Anterior cingulate cortex (tissue), 58 donors: ENCODE data around the gene TROAP.

ENCODE experiments used
- DNase-seq, 58 donors: peaks; one replicate each; lab custom pipeline; 2025; lab: John Stamatoyannopoulos, UW

The TROAP gene

GRCh38 chr12:49340971-49341776 is 18.1 kb downstream of the TROAP start:
- no peak for DNase-seq

- DNase-seq: no peak
These were observed 18.7 kb downstream of the TROAP start for GRCh38 chr12:49341777-49342065.

DNA sequence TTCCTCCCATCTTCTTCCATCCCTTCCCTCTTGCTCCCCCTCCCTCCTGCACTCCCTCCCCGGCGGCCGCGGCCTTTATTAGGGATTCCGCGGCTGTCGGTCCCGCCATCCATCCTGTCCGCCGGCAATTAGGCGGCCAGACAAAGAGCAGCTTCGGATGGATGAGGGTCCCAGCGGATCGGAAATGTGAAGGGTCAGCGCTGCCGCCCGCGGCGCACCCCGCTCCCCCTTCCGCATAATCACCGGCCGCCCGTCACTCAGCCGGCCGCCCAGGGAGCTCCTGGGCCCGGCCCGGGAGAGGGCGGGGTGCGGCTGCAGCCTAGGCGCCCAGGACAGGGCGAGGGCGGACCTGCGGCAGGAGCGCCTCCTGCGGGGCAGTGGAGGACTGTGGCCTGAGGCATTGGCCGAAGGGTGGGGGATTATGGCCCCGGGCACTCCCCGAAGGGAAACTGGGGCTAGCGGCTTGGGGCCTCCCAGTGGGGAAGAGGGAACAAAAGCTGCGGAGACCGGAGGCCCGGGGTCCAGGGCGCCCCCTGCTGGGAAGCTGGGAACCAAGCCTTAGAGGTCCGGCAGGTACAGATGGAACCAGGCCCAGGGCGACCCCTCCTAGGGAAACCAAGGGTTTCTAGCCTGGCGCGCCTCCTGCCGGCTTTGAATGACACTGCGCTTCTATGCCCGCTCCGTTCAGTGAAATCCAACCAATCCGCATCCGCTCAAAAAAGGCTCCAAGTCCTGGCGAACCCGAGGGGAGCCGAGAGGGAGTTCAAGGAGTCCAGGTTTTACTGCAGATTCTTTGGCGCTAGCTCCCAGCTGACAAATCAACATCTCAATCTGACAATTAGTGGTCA is 19.2 kb downstream of the TROAP start:
- DNase-seq: peak in 42 of 58 donors; percentile 11 to 82 (median 44)

DNA sequence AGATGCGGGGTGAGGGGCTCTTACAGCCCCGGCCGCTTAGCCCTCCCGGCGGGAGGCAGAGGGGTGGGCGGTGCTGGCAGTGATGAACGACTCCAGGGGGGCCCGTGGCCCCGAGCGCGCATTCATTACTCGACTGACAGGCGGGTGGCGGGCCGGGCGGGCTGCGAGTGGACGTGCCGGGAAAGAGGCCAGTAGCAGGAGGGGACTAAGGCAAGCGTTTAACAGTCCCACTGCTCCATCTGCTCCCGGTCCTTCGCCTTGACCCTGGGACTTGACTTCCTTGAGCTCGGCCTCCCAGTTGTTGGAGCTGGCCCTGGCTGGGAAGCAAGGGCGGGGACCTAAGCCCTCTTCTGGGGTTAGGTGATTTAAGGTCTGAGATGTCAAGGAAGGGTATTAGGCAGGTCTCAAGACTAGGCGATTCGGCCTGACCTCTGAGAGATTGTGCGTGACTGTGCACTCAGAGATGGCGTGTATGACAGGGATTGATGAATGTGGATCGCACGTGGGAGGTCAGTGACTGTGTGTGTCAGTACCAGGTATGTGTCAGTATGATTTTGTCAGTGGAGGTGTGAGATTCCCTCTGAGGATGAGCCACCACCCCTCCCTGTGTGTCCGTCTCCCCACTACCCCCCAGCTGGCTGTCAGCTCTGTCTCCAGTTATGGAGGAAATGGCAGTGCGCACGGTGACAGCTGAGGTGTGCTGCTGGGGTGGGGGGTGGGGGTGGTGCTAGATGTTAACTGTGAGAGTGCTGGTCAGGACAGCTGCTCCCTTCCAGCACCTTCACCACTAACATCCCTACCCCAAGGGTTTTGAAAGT is 20.1 kb downstream of the TROAP start:
- peak in 3 of 58 donors; percentile 51 to 55 (median 54) for DNase-seq

DNA sequence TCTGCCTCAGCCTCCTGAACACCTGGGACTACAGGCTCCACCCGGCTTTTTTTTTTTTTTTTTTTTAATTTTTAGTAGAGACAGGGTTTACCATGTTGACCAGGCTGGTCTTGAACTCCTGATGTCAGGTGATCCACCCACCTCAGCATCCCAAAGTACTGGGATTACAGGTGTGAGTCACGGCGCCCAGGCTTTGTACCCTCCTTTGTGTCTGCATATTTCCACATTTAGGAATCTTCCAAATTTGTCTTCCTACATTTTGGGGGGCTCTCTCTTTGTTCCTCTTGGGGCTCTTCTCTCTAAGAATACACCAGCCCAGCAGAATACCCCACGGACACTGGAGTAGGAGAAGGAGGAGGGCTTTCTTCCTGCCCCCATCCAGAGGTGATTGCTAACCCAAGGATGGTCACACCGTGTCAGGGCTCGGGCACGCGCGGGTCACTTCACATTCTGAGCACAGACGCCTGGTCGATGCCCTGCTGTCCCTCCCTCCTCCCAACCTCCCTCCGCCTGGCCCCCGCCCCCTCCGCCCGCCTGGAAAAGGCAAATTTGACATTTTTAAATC is 21.5 kb downstream of the TROAP start:
- DNase-seq: no peak

GRCh38 chr12:49345051-49345824 is 22.2 kb downstream of the TROAP start:
- peak in 7 of 58 donors; percentile 7 to 43 (median 22) for DNase-seq

- no peak for DNase-seq
These were observed 23.0 kb downstream of the TROAP start for GRCh38 chr12:49345825-49346658.

- no peak for DNase-seq
These were observed 23.7 kb downstream of the TROAP start, which contains the start of gene DNAJC22 for GRCh38 chr12:49346659-49347310. DNAJC22 (plus strand) TSS chr12:49346888; CDS start chr12:49348873, 1,985 bp downstream.

DNA sequence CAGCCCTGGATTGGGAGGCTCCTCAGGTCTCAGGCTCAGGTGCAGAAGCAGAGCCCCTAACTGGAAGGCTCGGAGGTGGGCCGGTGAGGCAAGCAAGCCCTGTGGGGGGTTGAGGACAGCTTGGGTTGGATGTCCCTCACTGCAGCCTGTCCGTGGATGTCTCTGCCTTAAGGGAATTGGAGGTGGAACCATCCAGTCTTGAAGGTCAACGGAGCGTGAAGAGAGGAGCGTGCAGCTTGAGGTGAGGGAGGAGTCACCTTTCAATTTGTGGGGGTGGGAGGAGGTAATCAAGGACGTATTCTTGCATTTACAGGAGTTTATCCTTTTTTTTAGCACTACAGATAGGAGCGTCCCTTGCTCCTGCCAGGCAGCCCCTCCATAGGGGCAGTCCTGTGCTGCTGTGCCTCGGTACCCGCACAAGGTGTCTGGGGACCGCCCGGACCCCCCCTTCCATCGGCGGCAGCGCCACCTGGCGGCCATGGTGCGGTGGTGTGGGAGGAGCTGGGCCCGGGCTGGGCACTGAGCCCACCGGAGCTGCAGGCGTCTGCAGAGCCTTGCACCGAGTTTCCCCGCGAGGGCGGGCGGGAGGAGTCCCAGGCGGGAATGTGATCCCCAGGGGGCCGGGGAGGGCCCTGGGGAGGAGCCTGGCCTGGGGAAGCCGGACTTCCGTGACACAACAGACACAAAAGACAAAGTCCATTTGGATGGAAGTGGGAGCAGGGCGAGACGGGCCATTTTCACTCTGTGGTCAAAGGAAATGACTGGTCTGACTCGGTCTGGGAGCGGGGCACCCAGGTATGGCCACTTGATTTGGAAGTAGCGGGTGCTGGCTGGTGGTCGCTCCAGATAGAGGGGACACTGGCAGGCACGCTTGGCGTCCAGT is 24.5 kb downstream of the TROAP start:
- DNase-seq: peak in 55 of 58 donors; percentile 24 to 95 (median 78)

GRCh38 chr12:49348781-49349180 is 25.7 kb downstream of the TROAP start:
- DNase-seq: no peak

- no peak for DNase-seq
These were observed 26.2 kb downstream of the TROAP start for GRCh38 chr12:49349266-49349665.

DNA sequence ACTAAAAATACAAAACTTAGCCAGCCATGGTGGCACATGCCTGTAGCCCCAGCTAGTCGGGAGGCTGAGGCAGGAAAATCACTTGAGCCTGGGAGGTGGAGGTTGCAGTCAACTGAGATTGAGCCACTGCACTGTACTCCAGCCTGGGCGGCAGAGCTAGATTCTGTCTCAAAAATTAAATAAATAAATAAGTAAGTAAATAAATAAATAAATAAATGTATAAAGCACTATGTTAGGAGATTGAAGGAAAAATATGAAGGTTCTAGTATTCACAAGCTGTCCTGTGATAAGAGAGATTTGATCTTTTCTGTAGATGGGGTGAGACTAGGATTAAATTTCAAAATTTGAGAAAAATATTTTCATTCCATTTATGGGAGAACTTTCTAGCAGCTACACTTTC is 29.3 kb downstream of the TROAP start:
- DNase-seq: no peak

GRCh38 chr12:49355913-49356312 is 32.9 kb downstream of the TROAP start:
- no peak for DNase-seq

- no peak for DNase-seq
These were observed 34.1 kb downstream of the TROAP start for GRCh38 chr12:49357103-49357678.

GRCh38 chr12:49358483-49359141 is 35.6 kb downstream of the TROAP start:
- peak in 19 of 58 donors; percentile 4 to 64 (median 23) for DNase-seq

GRCh38 chr12:49359671-49360070 is 36.6 kb downstream of the TROAP start:
- no peak for DNase-seq
